Measurements from ENCODE around the gene TMCC1.

DNA sequence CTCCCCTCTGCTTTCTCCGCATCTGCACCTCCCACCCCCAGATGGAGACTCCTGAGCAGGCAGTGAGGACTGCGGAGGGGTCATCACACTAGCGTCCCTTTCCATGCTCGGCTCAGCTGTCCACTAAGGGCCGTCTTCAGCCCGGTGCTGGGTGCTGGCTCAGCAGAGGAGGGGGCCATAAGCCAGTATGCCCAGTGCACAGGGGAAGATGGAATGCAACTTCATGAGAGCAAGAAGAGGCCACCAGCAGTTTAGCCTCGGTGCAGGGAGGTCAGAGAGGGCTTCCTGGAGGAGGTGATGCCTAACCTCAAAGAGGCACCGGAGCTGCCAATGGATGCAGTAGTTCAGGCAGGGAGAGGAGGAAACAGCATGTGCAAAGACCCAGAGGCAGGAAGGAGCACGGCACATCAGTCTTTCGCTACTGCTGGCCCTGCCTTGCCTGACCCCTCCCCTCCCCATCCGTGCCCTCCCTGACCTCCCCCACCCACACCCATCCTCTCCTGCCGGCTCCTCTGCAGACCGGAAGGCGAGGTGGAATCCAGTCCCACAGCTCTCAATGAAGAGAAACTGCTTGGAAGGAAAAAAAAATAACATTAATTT is 271.8 kb downstream of the TMCC1 start:
- TF ChIP-seq, protein P1, sequence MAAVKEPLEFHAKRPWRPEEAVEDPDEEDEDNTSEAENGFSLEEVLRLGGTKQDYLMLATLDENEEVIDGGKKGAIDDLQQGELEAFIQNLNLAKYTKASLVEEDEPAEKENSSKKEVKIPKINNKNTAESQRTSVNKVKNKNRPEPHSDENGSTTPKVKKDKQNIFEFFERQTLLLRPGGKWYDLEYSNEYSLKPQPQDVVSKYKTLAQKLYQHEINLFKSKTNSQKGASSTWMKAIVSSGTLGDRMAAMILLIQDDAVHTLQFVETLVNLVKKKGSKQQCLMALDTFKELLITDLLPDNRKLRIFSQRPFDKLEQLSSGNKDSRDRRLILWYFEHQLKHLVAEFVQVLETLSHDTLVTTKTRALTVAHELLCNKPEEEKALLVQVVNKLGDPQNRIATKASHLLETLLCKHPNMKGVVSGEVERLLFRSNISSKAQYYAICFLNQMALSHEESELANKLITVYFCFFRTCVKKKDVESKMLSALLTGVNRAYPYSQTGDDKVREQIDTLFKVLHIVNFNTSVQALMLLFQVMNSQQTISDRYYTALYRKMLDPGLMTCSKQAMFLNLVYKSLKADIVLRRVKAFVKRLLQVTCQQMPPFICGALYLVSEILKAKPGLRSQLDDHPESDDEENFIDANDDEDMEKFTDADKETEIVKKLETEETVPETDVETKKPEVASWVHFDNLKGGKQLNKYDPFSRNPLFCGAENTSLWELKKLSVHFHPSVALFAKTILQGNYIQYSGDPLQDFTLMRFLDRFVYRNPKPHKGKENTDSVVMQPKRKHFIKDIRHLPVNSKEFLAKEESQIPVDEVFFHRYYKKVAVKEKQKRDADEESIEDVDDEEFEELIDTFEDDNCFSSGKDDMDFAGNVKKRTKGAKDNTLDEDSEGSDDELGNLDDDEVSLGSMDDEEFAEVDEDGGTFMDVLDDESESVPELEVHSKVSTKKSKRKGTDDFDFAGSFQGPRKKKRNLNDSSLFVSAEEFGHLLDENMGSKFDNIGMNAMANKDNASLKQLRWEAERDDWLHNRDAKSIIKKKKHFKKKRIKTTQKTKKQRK (IDR thresholded peaks at IDR 0.05; ENCODE audit: low read depth, low read length), result no peak
- TF ChIP-seq, protein P2, sequence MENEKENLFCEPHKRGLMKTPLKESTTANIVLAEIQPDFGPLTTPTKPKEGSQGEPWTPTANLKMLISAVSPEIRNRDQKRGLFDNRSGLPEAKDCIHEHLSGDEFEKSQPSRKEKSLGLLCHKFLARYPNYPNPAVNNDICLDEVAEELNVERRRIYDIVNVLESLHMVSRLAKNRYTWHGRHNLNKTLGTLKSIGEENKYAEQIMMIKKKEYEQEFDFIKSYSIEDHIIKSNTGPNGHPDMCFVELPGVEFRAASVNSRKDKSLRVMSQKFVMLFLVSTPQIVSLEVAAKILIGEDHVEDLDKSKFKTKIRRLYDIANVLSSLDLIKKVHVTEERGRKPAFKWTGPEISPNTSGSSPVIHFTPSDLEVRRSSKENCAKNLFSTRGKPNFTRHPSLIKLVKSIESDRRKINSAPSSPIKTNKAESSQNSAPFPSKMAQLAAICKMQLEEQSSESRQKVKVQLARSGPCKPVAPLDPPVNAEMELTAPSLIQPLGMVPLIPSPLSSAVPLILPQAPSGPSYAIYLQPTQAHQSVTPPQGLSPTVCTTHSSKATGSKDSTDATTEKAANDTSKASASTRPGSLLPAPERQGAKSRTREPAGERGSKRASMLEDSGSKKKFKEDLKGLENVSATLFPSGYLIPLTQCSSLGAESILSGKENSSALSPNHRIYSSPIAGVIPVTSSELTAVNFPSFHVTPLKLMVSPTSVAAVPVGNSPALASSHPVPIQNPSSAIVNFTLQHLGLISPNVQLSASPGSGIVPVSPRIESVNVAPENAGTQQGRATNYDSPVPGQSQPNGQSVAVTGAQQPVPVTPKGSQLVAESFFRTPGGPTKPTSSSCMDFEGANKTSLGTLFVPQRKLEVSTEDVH (IDR thresholded peaks at IDR 0.05; ENCODE audit: low read depth, partially characterized antibody), result no peak
- no peak for TF ChIP-seq POLR2AphosphoS5 (IDR thresholded peaks at IDR 0.05; ENCODE audit: low read length)
- TF ChIP-seq, protein P3, sequence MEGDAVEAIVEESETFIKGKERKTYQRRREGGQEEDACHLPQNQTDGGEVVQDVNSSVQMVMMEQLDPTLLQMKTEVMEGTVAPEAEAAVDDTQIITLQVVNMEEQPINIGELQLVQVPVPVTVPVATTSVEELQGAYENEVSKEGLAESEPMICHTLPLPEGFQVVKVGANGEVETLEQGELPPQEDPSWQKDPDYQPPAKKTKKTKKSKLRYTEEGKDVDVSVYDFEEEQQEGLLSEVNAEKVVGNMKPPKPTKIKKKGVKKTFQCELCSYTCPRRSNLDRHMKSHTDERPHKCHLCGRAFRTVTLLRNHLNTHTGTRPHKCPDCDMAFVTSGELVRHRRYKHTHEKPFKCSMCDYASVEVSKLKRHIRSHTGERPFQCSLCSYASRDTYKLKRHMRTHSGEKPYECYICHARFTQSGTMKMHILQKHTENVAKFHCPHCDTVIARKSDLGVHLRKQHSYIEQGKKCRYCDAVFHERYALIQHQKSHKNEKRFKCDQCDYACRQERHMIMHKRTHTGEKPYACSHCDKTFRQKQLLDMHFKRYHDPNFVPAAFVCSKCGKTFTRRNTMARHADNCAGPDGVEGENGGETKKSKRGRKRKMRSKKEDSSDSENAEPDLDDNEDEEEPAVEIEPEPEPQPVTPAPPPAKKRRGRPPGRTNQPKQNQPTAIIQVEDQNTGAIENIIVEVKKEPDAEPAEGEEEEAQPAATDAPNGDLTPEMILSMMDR (IDR thresholded peaks at IDR 0.05 in 2 of 3, conservative IDR thresholded peaks at IDR 0.05 in 1 of 3; ENCODE audit: control insufficient read depth in 2 of 3, extremely low read depth in 1 of 3, insufficient read depth in 1 of 3, low read depth in 3 of 3, low read length in 3 of 3), result no peak
- TF ChIP-seq, protein P4, sequence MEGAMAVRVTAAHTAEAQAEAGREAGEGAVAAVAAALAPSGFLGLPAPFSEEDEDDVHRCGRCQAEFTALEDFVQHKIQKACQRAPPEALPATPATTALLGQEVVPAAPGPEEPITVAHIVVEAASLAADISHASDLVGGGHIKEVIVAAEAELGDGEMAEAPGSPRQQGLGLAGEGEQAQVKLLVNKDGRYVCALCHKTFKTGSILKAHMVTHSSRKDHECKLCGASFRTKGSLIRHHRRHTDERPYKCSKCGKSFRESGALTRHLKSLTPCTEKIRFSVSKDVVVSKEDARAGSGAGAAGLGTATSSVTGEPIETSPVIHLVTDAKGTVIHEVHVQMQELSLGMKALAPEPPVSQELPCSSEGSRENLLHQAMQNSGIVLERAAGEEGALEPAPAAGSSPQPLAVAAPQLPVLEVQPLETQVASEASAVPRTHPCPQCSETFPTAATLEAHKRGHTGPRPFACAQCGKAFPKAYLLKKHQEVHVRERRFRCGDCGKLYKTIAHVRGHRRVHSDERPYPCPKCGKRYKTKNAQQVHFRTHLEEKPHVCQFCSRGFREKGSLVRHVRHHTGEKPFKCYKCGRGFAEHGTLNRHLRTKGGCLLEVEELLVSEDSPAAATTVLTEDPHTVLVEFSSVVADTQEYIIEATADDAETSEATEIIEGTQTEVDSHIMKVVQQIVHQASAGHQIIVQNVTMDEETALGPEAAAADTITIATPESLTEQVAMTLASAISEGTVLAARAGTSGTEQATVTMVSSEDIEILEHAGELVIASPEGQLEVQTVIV (IDR thresholded peaks at IDR 0.05; ENCODE audit: borderline replicate concordance, partially characterized antibody), result no peak
- TF ChIP-seq, protein P5, sequence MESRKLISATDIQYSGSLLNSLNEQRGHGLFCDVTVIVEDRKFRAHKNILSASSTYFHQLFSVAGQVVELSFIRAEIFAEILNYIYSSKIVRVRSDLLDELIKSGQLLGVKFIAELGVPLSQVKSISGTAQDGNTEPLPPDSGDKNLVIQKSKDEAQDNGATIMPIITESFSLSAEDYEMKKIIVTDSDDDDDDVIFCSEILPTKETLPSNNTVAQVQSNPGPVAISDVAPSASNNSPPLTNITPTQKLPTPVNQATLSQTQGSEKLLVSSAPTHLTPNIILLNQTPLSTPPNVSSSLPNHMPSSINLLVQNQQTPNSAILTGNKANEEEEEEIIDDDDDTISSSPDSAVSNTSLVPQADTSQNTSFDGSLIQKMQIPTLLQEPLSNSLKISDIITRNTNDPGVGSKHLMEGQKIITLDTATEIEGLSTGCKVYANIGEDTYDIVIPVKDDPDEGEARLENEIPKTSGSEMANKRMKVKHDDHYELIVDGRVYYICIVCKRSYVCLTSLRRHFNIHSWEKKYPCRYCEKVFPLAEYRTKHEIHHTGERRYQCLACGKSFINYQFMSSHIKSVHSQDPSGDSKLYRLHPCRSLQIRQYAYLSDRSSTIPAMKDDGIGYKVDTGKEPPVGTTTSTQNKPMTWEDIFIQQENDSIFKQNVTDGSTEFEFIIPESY (IDR thresholded peaks at IDR 0.05), result no peak
- TF ChIP-seq, protein P6, sequence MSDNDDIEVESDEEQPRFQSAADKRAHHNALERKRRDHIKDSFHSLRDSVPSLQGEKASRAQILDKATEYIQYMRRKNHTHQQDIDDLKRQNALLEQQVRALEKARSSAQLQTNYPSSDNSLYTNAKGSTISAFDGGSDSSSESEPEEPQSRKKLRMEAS (IDR thresholded peaks at IDR 0.05; ENCODE audit: low read depth, low read length), result no peak
- TF ChIP-seq NRF1 (conservative IDR thresholded peaks at IDR 0.05; ENCODE audit: low read depth, low read length), result no peak
- no peak for TF ChIP-seq EP300 (IDR thresholded peaks at IDR 0.05; ENCODE audit: borderline replicate concordance in 1 of 2, control insufficient read depth in 1 of 2, low read depth in 2 of 2, low read length in 2 of 2)
- TF ChIP-seq SUZ12 (IDR thresholded peaks at IDR 0.05; ENCODE audit: unreplicated experiment), result no peak

All from GM12878 (cell line).